HG02763 (cell line): Measurements from ENCODE around the gene CREB3L1.
"Not testable (repeated sequence)": the region's sequence is repeated elsewhere in the genome, so short reads cannot be mapped to it uniquely, and the experiment has no call there.

ENCODE experiments used
- ATAC-seq: cut with Tn5 transposase; IDR thresholded peaks from one replicate; pipeline ENCODE4 v1.9.1; 2021; ENCODE audit warnings: mild to moderate bottlenecking, moderate library complexity; ENCODE audit not compliant: unreplicated experiment

Gene CREB3L1

GRCh38 chr11:46248289-46249102, 29.0 kb upstream of the CREB3L1 start:
- ATAC-seq = no peak

- no peak for ATAC-seq
Measured at GRCh38 chr11:46249103-46249937, 28.1 kb upstream of the CREB3L1 start.

DNA sequence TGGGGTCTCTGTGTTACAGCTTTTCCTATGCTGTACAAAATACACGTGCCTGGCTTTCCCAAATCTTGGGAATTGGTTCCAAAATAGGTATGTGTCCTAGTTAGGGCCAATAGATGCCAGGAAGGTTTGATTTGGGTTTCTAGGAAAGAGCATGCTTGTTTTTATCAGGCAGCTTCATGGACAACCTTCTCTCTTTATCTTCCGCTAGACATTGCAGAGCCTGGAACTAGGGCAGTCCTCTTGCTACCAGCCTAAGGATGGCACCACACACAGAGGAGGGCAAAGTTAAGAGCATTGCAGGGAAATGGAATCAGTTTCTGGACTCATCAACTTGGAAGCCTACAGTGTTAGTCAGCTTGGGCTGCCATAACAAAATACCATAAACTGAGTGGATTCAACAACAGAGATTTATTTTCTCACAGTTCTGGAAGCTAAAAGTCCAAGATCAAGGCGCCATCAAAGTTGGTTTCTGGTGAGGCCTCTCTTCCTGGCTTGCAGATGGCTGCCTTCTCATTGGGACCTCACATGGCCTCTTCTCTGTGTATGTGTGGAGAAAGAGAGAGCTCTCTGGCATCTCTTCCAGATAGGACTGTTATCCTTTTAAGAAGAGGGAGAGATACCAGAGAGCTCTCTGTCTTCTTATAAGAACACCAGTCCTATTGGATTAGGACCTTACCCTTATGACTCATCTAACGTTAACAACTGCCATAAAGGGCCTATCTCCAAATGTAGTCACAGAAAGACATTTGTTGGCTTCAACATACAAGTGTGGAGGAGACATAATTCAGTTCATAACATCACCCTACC, 27.3 kb upstream of the CREB3L1 start:
- ATAC-seq = no peak

DNA sequence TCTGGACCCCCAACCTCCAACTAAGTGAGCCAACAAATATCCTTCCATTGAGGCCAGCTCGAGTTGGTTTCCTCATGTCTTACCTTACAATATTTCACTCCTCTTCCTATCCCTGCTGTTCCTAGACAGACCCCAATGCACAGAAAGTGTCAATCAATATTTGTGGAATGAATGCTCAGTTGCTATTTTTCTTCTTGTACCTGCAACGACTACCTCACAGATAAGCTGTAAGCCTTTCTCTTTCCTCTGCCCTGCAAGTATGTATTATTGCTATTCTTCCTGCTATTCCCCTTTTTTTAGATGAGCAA, 26.8 kb upstream of the CREB3L1 start:
- ATAC-seq = no peak

- ATAC-seq = no peak
Measured at GRCh38 chr11:46251954-46252353, 25.5 kb upstream of the CREB3L1 start.

DNA sequence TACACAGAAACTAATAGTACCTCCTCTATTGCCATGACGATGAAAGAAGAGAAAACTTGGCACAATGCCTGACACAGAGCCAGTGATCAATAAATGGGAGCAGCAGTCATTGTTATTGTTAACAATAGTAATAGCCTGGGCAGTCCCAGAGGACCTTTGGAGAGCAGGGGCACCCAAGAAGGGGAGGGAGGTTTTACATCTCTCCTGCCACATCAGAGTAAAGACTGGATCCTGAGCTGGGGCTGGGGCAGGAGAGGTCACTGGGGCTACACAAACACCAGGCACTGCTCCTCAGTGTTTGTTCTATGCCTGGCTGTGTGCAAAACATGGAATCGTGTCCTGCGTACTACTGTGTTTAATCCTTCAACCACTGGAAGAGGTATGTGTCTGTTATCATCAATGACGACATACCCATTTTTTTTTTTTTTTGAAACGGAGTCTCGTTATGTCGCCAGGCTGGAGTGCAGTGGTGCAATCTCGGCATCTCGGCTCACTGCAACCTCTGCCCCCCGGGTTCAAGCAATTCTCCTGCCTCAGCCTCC, 25.0 kb upstream of the CREB3L1 start:
- no peak for ATAC-seq

DNA sequence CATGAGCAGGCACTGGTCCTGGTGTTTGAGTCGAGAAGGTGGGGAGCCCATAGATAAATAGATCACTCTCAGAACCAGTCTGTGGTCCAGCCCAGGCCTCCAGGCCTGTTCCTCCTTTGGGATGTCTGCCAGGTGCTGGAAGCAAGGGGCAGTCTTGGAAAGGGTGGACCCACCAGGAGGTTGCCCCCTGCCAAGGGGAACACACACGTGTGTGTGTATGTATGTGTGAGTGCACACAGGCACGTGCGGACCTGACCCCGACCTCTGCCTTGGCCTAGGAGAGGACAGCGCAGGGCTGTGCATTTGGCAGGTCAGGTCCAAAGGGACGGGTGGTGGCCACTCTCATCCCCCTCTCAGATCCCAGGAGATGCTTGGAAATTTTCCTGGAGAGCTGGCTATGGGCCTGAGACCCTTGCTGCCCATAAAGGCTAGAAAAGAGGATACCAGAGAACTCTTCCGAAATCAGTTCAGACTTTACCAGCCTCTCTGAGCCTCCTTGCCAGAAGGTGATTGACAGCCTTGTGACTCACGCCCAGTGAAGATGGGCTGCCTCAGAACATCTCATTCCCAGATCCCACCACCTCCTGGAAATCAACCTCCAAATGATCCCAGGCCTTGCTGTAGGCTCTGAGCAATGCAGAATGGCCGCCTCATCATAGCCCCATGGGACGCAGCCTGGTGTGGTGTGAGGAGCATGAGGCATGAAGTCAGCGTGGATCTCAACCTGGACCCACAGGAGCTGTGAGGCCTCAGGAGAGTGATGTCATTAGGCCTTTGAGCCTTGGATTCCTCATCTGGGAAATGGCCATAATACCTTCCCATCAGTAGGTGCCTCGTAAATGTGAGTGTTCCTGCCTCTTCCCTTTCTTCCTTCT, 24.0 kb upstream of the CREB3L1 start:
- no peak for ATAC-seq

- no peak for ATAC-seq
Measured at GRCh38 chr11:46254133-46254491, 23.4 kb upstream of the CREB3L1 start.

- no peak for ATAC-seq
Measured at GRCh38 chr11:46256540-46257001, 20.9 kb upstream of the CREB3L1 start.

GRCh38 chr11:46259347-46259746, 18.1 kb upstream of the CREB3L1 start:
- not testable (repeated sequence) for ATAC-seq

DNA sequence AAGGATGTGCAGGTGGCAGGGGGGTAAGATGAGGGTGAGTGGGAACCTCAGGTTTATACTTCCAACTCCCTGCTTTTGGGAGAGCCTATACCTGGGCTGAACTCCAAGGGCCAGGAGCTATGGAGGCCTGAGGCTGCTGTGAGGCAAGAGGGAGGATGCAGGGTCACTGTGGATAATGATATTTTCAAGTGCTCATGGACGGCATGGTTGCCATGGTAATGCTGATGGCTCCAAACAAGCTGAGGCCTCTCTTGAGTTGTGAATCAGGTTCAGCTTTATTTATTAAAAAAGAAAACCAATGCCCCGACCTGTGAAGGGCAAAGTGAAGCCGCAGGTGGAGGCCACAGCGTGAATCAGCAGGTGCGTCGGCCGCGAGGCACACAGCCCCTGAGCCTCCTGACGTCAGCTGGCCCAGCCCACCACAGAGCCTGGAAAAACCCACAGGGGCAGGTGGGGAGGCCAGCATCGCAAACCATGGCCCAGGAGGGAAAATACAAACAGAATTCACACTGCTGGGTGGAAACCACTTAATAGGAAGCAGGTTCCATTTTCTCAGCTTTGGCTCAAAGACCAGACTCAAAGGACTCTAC, 17.4 kb upstream of the CREB3L1 start:
- ATAC-seq = no peak

DNA sequence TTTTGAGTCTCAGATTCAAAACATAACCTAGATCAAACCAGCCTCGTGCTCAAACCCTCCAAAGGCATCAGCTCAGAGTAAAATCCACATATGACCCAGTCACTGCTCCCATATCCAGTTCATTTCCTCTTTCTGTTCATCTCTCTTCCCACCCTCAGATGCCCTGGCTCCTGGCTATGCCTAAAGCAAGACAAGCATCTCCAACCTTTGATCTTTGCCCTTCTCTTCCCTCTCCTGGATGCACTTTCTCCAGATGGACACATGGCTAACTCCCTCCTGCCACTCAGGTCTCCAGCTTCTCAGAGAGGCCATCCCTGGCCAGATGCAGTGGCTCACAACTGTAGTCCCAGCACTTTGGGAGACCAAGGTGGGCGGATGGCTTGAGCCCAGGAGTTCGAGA, 14.3 kb upstream of the CREB3L1 start:
- ATAC-seq = no peak

GRCh38 chr11:46264030-46264429, 13.4 kb upstream of the CREB3L1 start:
- ATAC-seq = no peak

DNA sequence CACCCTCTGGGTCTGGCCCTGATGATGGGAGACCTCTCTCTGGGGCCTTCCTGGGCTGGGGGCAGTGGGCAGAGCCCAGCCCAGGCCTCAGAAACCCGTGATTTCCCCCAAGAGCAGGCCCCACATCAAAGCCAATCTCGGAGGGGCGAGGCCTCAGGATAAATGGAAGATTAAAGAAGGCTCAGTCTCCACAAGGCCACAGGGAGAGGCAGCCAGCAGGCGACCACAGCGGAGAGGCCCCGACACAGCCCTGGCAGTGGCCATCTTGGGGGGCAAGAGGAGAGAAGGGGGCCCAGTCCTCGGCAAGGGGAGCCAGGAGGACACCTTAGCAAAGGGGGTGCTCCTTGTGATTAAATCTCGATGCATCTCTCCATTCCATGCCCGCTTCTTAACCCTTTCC, 12.5 kb upstream of the CREB3L1 start:
- ATAC-seq = no peak

GRCh38 chr11:46265764-46266163, 11.7 kb upstream of the CREB3L1 start:
- no peak for ATAC-seq

DNA sequence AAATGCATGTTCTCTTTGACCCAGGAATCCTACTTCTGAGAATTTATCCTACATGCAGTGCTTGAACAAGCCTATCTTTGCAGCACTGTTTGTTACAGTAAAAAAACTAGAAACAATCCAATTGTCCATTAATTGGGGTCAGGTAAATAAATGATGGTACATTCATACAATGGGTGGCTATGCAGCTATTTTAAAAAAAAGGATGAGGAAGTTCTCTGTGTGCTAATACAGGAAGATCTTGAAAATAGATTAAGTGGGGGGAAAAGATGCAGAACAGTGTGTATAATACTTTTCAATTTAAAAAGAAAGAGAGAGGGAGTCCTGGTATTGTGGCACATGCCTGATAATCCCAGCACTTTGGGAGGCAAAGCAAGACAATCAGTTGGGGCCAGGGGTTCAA, 9.5 kb upstream of the CREB3L1 start:
- no peak for ATAC-seq

- ATAC-seq = no peak
Measured at GRCh38 chr11:46270684-46271083, 6.8 kb upstream of the CREB3L1 start.

- ATAC-seq = no peak
Measured at GRCh38 chr11:46271407-46271806, 6.1 kb upstream of the CREB3L1 start.

GRCh38 chr11:46271875-46272815, 5.3 kb upstream of the CREB3L1 start:
- ATAC-seq = no peak
